ENCODE results near the gene RIPK3.

Gene RIPK3

DNA sequence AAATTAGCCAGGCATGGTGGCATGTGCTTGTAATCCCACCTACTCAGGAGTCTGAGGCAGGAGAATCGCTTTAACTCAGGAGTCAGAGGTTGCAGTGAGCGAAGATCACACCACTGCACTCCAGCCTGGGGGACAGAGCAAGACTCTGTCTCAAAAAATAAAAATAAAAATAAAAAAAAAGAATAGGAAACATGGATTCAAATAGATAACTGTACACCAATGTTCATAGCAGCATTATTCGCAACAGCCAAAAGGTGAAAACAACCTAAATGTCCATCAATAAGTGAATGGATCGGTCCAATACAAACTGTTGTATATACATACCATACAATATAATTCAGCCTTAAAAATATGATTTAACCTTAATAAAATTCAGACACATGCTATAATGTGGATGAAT, 3.1 kb upstream of the RIPK3 start:
- no peaks in the 10 kb centered on the region for H3K36me3 ChIP-seq (ENCODE audit: insufficient read depth, low read length)
- no peaks in the 10 kb centered on the region for H3K9me3 ChIP-seq (ENCODE audit: insufficient read depth, low read length, severe bottlenecking)
- DNase-seq (no peak), ATAC-seq (ENCODE audit: insufficient read depth, low read depth) (no peak)
- no peak overlapping the region for H3K9ac ChIP-seq (ENCODE audit: low read depth, low read length)
- no peak overlapping the region for H3K4me2 ChIP-seq (ENCODE audit: insufficient read depth, low read length)
- no peak overlapping the region for H3K4me3 ChIP-seq (ENCODE audit: low read depth in 1 of 2, low read length in 2 of 2)
- no peaks in the 10 kb centered on the region for H3K4me1 ChIP-seq (ENCODE audit: insufficient read depth, low read length)
- H2AFZ ChIP-seq (ENCODE audit: low read depth, low read length) = no peak overlapping the region
- TF ChIP-seq, protein P1, sequence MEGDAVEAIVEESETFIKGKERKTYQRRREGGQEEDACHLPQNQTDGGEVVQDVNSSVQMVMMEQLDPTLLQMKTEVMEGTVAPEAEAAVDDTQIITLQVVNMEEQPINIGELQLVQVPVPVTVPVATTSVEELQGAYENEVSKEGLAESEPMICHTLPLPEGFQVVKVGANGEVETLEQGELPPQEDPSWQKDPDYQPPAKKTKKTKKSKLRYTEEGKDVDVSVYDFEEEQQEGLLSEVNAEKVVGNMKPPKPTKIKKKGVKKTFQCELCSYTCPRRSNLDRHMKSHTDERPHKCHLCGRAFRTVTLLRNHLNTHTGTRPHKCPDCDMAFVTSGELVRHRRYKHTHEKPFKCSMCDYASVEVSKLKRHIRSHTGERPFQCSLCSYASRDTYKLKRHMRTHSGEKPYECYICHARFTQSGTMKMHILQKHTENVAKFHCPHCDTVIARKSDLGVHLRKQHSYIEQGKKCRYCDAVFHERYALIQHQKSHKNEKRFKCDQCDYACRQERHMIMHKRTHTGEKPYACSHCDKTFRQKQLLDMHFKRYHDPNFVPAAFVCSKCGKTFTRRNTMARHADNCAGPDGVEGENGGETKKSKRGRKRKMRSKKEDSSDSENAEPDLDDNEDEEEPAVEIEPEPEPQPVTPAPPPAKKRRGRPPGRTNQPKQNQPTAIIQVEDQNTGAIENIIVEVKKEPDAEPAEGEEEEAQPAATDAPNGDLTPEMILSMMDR (IDR thresholded peaks at IDR 0.05; ENCODE audit: borderline replicate concordance, extremely low read depth, low read length, poor library complexity, severe bottlenecking) = no peak
- no peak for TF ChIP-seq EZH2 (IDR thresholded peaks at IDR 0.05; ENCODE audit: borderline replicate concordance, low read depth, low read length, severe bottlenecking)
- H3K79me2 ChIP-seq (ENCODE audit: insufficient read depth, low read length) = no peaks in the 10 kb centered on the region
- no peak overlapping the region for H3K27ac ChIP-seq (ENCODE audit: low read length)
- no peaks in the 10 kb centered on the region for H4K20me1 ChIP-seq (ENCODE audit: insufficient read depth, low read length)
- H3K27me3 ChIP-seq (ENCODE audit: insufficient read depth, low read length, poor library complexity) = peaks cover 32% of the 10 kb centered on the region

DNA sequence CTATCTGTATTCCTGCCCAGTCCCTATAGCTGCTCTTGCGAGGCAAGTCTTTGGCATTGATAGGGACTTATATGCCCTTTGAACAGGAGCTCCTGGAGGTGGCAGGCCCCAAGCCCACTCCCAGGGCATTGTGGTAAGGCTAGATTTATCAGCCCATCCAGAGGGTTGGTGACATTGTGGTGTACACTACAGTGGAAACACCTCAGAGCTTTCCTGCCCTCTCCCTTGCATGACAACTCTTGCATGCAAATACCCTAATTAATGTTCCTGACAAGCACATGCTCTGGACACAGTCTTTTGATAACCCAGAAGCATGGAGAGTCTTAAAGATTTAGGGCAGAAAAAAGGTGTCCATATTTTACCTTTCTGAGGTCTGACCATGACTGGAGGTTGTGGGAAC, 815 bp upstream of the RIPK3 start:
- TF ChIP-seq, protein P1 (IDR thresholded peaks at IDR 0.05; ENCODE audit: borderline replicate concordance, extremely low read depth, low read length, poor library complexity, severe bottlenecking) = no peak
- no peak for TF ChIP-seq EZH2 (IDR thresholded peaks at IDR 0.05; ENCODE audit: borderline replicate concordance, low read depth, low read length, severe bottlenecking)
- Histone ChIP-seq H3K27ac (ENCODE audit: low read length) (no peak overlapping the region), H3K9ac (ENCODE audit: low read depth, low read length) (no peak overlapping the region), H3K79me2 (ENCODE audit: insufficient read depth, low read length) (no peaks in the 10 kb centered on the region), H3K36me3 (ENCODE audit: insufficient read depth, low read length) (no peaks in the 10 kb centered on the region), H3K9me3 (ENCODE audit: insufficient read depth, low read length, severe bottlenecking) (no peaks in the 10 kb centered on the region), H4K20me1 (ENCODE audit: insufficient read depth, low read length) (no peaks in the 10 kb centered on the region), H2AFZ (ENCODE audit: low read depth, low read length) (no peak overlapping the region), H3K4me3 (ENCODE audit: low read depth in 1 of 2, low read length in 2 of 2) (no peak overlapping the region), H3K27me3 (ENCODE audit: insufficient read depth, low read length, poor library complexity) (peaks cover 21% of the 10 kb centered on the region), H3K4me2 (ENCODE audit: insufficient read depth, low read length) (no peak overlapping the region), H3K4me1 (ENCODE audit: insufficient read depth, low read length) (no peaks in the 10 kb centered on the region)
- DNase-seq (no peak), ATAC-seq (ENCODE audit: insufficient read depth, low read depth) (no peak)

DNA sequence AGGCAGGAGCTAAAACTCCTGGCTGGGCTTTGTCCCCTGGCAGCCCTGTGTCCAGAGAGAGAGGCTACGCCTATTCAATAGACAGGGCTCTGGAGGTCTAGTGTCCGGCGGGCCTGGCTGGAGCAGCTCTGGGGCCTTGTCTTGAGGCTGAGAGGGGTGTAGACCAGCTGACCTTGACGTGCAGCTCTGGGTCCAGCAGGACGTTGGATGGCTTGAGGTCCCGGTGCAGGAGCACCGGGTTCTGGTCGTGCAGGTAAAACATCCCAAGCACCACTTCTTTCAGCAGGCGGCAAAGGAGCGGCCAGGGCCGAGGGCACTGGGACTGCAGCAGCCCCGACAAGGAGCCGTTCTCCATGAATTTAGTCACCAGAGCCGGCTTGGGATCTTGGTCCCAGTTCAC, 948 bp downstream of the RIPK3 start:
- DNase-seq (no peak), ATAC-seq (ENCODE audit: insufficient read depth, low read depth) (no peak)
- Histone ChIP-seq H3K27ac (ENCODE audit: low read length) (no peak overlapping the region), H3K36me3 (ENCODE audit: insufficient read depth, low read length) (no peaks in the 10 kb centered on the region), H3K4me3 (ENCODE audit: low read depth in 1 of 2, low read length in 2 of 2) (no peak overlapping the region), H3K27me3 (ENCODE audit: insufficient read depth, low read length, poor library complexity) (peaks cover 21% of the 10 kb centered on the region), H2AFZ (ENCODE audit: low read depth, low read length) (no peak overlapping the region), H3K9ac (ENCODE audit: low read depth, low read length) (no peak overlapping the region), H3K4me2 (ENCODE audit: insufficient read depth, low read length) (no peak overlapping the region), H3K4me1 (ENCODE audit: insufficient read depth, low read length) (peaks cover 3% of the 10 kb centered on the region), H3K79me2 (ENCODE audit: insufficient read depth, low read length) (no peaks in the 10 kb centered on the region), H4K20me1 (ENCODE audit: insufficient read depth, low read length) (0 out of 2 replicates have a peak, but pooled peaks cover 3% of the 10 kb centered on the region), H3K9me3 (ENCODE audit: insufficient read depth, low read length, severe bottlenecking) (no peaks in the 10 kb centered on the region)
- TF ChIP-seq EZH2 (IDR thresholded peaks at IDR 0.05; ENCODE audit: borderline replicate concordance, low read depth, low read length, severe bottlenecking) = no peak
- TF ChIP-seq, protein P1 (IDR thresholded peaks at IDR 0.05; ENCODE audit: borderline replicate concordance, extremely low read depth, low read length, poor library complexity, severe bottlenecking) = no peak

DNA sequence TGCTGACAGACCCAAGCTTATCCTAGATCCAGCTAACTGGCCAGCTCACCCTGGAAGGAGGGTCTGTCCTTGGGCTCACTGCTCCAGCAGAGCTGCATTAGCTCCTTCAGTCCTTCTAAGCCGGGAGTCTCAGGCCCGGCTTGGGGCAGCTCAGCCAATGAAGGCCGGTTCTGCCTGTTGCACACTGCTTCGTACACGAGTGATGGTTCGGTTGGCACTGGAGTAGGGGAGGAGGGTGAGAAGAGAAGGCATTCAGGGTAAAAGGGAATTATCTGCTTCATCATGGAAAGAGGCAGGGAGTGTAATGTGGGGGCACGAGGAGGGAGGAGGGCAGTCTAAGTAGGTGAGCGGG, 2.0 kb downstream of the RIPK3 start:
- no peak overlapping the region for H3K4me3 ChIP-seq (ENCODE audit: low read depth in 1 of 2, low read length in 2 of 2)
- no peak overlapping the region for H3K9ac ChIP-seq (ENCODE audit: low read depth, low read length)
- DNase-seq (no peak), ATAC-seq (ENCODE audit: insufficient read depth, low read depth) (no peak)
- H3K36me3 ChIP-seq (ENCODE audit: insufficient read depth, low read length) = no peaks in the 10 kb centered on the region
- H3K27me3 ChIP-seq (ENCODE audit: insufficient read depth, low read length, poor library complexity) = peaks cover 28% of the 10 kb centered on the region
- no peaks in the 10 kb centered on the region for H3K79me2 ChIP-seq (ENCODE audit: insufficient read depth, low read length)
- no peak overlapping the region for H3K27ac ChIP-seq (ENCODE audit: low read length)
- no peak overlapping the region for H3K4me2 ChIP-seq (ENCODE audit: insufficient read depth, low read length)
- H3K4me1 ChIP-seq (ENCODE audit: insufficient read depth, low read length) = peaks cover 10% of the 10 kb centered on the region
- no peaks in the 10 kb centered on the region for H3K9me3 ChIP-seq (ENCODE audit: insufficient read depth, low read length, severe bottlenecking)
- no peak overlapping the region for H2AFZ ChIP-seq (ENCODE audit: low read depth, low read length)
- peaks cover 6% of the 10 kb centered on the region for H4K20me1 ChIP-seq (ENCODE audit: insufficient read depth, low read length)
- TF ChIP-seq EZH2 (IDR thresholded peaks at IDR 0.05; ENCODE audit: borderline replicate concordance, low read depth, low read length, severe bottlenecking) = no peak

Data from DND-41 (cell line).